ENCODE data around the gene HGF.
"Not testable (repeated sequence)": the region's sequence is repeated elsewhere in the genome, so short reads cannot be mapped to it uniquely, and the experiment has no call there.

DNA sequence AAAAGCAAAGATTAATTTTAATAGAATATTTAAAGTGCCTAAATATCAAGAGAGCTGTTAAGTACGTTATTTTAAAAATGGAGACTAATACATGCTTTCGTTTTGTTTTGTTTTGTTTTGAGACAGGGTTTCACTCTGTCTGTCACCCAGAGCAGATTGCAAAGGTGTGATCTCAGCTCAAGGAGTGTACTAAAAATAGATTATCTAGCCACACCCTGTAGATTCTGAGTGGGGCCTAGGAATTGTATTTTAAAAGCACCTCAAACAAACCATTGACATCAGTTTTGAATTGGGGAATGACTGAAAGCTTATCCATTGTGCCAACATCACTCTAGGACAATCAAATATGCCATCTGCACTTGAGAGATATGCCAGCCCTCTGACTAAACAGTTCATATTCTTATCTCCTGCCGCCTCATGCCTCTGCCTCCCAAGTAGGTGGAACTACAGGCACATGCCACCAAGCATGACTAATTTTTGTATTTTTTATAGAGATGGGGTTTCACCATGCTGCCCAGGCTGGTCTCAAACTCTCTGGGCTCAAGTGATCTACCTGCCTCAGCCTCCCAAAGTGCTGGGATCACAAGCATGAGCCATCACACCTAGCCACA lies 43.1 kb upstream of the HGF start:
- TF ChIP-seq, protein P1, sequence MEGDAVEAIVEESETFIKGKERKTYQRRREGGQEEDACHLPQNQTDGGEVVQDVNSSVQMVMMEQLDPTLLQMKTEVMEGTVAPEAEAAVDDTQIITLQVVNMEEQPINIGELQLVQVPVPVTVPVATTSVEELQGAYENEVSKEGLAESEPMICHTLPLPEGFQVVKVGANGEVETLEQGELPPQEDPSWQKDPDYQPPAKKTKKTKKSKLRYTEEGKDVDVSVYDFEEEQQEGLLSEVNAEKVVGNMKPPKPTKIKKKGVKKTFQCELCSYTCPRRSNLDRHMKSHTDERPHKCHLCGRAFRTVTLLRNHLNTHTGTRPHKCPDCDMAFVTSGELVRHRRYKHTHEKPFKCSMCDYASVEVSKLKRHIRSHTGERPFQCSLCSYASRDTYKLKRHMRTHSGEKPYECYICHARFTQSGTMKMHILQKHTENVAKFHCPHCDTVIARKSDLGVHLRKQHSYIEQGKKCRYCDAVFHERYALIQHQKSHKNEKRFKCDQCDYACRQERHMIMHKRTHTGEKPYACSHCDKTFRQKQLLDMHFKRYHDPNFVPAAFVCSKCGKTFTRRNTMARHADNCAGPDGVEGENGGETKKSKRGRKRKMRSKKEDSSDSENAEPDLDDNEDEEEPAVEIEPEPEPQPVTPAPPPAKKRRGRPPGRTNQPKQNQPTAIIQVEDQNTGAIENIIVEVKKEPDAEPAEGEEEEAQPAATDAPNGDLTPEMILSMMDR (IDR thresholded peaks at IDR 0.05) = not testable (repeated sequence)
- TF ChIP-seq GABPB1 (CRISPR knock-in tag; IDR thresholded peaks at IDR 0.05); ATF3 (CRISPR knock-in tag; conservative IDR thresholded peaks at IDR 0.05): not testable (repeated sequence)
